HFF-Myc (cell line): ENCODE data around the gene MDM2.

ENCODE experiments used
- DNase-seq: peaks from one replicate; pipeline ENCODE4 v3.0.0-alpha.2; 2011; ENCODE audit warnings: low read depth; ENCODE audit errors: extremely low read depth
- H3K4me3 ChIP-seq: replicated peaks from 2 replicates; pipeline ENCODE4 v1.5.1; 2011; ENCODE audit warnings: low read depth, mild to moderate bottlenecking, control low read depth, low read length
- CTCF ChIP-seq: IDR thresholded peaks from 2 replicates; pipeline ENCODE4 v1.5.1; 2012; ENCODE audit warnings: mild to moderate bottlenecking, low read depth, low read length, control low read depth; ENCODE audit errors: missing control alignments

MDM2 gene

DNA sequence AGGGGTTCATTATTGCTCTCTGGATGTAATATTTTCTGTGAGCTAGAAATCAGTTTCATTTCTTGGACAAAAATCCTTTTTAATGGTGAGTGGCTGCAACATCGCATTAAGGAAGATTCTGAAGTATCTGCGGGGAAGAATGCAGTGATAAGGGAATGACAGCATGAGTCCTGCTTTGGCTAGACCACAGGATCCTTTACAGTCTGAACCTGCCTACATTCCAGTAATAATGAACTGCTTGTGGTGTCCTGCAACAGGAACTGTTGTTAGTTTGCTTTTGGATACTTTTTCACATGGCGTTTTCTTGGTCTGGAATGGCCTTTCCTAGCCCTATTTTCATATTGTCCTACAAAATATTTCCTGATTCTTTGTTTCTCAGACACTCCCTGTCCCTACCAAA lies 15.7 kb downstream of the MDM2 start:
- DNase-seq = no peak
- no peak for TF ChIP-seq CTCF
- H3K4me3 ChIP-seq = no peak overlapping the region

DNA sequence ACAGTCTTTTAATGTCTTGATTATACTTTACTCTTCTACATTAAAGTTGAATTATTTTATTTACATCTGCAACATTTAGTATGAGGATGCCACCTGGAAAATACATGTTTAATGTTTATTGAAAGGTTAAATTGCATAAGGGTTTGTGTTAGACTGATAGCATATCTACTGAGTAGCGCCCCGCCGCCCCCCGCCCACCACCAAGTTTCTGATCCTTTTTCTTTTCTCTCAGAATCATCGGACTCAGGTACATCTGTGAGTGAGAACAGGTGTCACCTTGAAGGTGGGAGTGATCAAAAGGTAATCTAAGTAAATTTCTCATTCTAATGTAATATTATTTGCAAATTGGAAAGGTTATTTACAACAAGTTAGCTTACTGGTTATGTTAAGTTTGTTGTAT lies 16.2 kb downstream of the MDM2 start:
- no peak for DNase-seq
- no peak overlapping the region for H3K4me3 ChIP-seq
- TF ChIP-seq CTCF = no peak

GRCh38 chr12:68824597-68825250 lies 16.7 kb downstream of the MDM2 start:
- DNase-seq = no peak
- no peak for TF ChIP-seq CTCF
- no peak overlapping the region for H3K4me3 ChIP-seq

GRCh38 chr12:68825569-68826217 lies 17.7 kb downstream of the MDM2 start:
- no peak for DNase-seq
- no peak for TF ChIP-seq CTCF
- H3K4me3 ChIP-seq = no peak overlapping the region

DNA sequence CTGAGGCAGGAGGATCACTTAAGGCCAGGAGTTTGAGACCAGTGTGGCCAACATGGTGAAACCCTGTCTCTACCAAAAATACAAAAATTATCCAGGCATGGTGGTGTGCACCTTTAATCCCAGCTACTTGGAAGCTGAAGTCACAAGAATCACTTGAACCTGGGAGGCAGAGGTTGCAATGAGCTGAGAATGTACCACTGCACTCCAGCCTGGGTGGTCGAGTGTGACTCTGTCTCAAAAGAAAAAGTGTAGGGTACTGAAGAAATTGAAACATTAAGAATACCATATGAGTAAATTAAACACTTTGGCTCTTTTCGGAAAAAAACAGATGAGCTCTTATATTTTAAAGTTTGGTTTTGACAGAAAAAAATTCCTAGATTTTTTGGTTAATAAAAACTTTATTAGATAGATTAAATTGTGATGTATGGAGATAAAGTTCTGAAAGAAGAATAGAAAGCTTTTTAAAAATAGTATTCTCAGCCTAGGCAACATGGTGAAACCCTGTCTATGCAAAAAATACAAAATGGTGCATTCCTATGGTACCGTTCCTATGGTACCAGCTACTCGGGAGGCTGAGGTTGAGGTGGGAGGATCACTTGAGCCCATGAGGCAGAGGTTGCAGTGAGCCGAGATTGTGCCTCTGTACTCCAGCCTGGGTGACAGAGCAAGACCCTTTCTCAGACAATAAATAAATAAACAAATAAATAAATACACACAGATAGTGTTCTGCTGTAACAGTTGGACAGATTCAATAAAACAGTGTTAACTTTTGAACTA lies 20.1 kb downstream of the MDM2 start:
- no peak overlapping the region for H3K4me3 ChIP-seq
- no peak for DNase-seq
- TF ChIP-seq CTCF = no peak

GRCh38 chr12:68828672-68829068 lies 20.7 kb downstream of the MDM2 start:
- no peak overlapping the region for H3K4me3 ChIP-seq
- no peak for DNase-seq

More at GRCh38 chr12:68828672-68829068, 20.7 kb downstream of the MDM2 start:
- TF ChIP-seq CTCF = no peak
